Ascending aorta (tissue), 2 donors: Measurements from ENCODE around the gene PEX10. TPM values are rescaled to one million over a fixed set of nuclear protein-coding genes. Genes with fewer than 3 reads are reported as not detected.

ENCODE experiments used
- DNase-seq, 2 donors: peaks; one replicate each; pipeline ENCODE4 v3.0.0-alpha.2; 2019; ENCODE audit warnings: low spot score in 2 of 2
- H3K27ac ChIP-seq, 2 donors: fragments of 200-600 bp; sonication (generic); one replicate each; pipeline ENCODE4 v1.5.1; 2016 to 2017; ENCODE audit warnings: mild to moderate bottlenecking in 1 of 2
- H3K27me3 ChIP-seq: fragments of 200-600 bp; sonication (generic); one replicate; pipeline ENCODE4 v1.5.1; 2017
- H3K36me3 ChIP-seq, 2 donors: fragments of 200-600 bp; sonication (generic); one replicate each; pipeline ENCODE4 v1.5.1; 2016
- H3K4me1 ChIP-seq, 2 donors: fragments of 200-600 bp; sonication (generic); one replicate each; pipeline ENCODE4 v1.5.1; 2016 to 2017; ENCODE audit warnings: mild to moderate bottlenecking in 1 of 2
- H3K4me3 ChIP-seq, 2 donors: fragments of 200-600 bp; sonication (generic); one replicate each; pipeline ENCODE4 v1.5.1; 2016 to 2017; ENCODE audit warnings: mild to moderate bottlenecking in 1 of 2
- H3K9me3 ChIP-seq, 2 donors: fragments of 200-600 bp; sonication (generic); one replicate each; pipeline ENCODE4 v1.5.1; 2016
- intact Hi-C: fragments of 100-400 bp; cut with DNase I; formaldehyde crosslinking; loops from one replicate; pipeline ENCODE4 v1.15.1; 2023
- total RNA-seq: library from RNA; depleted of rRNA; stranded (reverse); fragments of >200 nt; gene quantifications from one replicate; pipeline ENCODE4 v1.1.0, GENCODE V29; 2016
- TF ChIP-seq, protein P1 (sequence below), 3 experiments: fragments of 200-600 bp in 2 of 3; fragments of 450-650 bp in 1 of 3; sonication (generic) in 2 of 3; IDR thresholded peaks; one replicate each; pipeline ENCODE4 v1.5.1; 2016 to 2019; ENCODE audit warnings: antibody characterized with exemption in 3 of 3, mild to moderate bottlenecking in 1 of 3, moderate library complexity in 1 of 3

PEX10 gene
- total RNA-seq, 1 donor from 2014 or later = 26.1 TPM

DNA sequence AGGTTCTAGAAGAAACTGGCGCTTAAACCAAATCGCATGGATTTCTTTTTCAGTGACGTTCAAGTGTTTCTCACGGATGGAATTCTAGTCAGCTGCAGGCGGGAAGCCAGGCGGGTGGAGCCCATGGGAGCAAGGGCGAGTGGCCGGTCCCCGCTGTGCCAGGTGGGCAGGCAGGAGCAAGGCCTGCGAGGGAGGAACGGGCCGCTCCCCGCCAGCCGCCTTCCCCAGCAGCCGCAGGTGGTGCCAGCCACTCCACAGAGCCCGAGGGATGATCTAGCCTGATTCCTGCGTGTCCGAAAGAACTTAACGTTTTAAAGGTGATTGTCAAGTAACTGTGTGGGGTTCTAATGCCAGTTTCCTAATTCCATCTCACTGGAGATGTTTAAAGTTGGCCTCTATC is 9.1 kb downstream of the PEX10 start:
- no peak for DNase-seq
- TF ChIP-seq, protein P1, sequence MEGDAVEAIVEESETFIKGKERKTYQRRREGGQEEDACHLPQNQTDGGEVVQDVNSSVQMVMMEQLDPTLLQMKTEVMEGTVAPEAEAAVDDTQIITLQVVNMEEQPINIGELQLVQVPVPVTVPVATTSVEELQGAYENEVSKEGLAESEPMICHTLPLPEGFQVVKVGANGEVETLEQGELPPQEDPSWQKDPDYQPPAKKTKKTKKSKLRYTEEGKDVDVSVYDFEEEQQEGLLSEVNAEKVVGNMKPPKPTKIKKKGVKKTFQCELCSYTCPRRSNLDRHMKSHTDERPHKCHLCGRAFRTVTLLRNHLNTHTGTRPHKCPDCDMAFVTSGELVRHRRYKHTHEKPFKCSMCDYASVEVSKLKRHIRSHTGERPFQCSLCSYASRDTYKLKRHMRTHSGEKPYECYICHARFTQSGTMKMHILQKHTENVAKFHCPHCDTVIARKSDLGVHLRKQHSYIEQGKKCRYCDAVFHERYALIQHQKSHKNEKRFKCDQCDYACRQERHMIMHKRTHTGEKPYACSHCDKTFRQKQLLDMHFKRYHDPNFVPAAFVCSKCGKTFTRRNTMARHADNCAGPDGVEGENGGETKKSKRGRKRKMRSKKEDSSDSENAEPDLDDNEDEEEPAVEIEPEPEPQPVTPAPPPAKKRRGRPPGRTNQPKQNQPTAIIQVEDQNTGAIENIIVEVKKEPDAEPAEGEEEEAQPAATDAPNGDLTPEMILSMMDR (IDR thresholded peaks at IDR 0.05) = no peak
- no peak overlapping the region for H3K4me3 ChIP-seq
- intact Hi-C loops = no loop called here
- H3K36me3 ChIP-seq = peaks cover 62 to 95% of the 10 kb centered on the region in 2 donors
- no peaks in the 10 kb centered on the region for H3K9me3 ChIP-seq
- no peaks in the 10 kb centered on the region for H3K4me1 ChIP-seq
- H3K27ac ChIP-seq = no peak overlapping the region
- H3K27me3 ChIP-seq = no peaks in the 10 kb centered on the region

GRCh38 chr1:2402420-2402819 is 9.9 kb downstream of the PEX10 start:
- TF ChIP-seq, protein P1 (IDR thresholded peaks at IDR 0.05) = no peak
- DNase-seq = no peak
- Histone ChIP-seq H3K4me3 (no peak overlapping the region), H3K36me3 (peaks cover 70 to 95% of the 10 kb centered on the region in 2 donors), H3K9me3 (no peaks in the 10 kb centered on the region), H3K27ac (no peak overlapping the region), H3K27me3 (no peaks in the 10 kb centered on the region), H3K4me1 (no peaks in the 10 kb centered on the region)
- intact Hi-C loops = no loop called here

DNA sequence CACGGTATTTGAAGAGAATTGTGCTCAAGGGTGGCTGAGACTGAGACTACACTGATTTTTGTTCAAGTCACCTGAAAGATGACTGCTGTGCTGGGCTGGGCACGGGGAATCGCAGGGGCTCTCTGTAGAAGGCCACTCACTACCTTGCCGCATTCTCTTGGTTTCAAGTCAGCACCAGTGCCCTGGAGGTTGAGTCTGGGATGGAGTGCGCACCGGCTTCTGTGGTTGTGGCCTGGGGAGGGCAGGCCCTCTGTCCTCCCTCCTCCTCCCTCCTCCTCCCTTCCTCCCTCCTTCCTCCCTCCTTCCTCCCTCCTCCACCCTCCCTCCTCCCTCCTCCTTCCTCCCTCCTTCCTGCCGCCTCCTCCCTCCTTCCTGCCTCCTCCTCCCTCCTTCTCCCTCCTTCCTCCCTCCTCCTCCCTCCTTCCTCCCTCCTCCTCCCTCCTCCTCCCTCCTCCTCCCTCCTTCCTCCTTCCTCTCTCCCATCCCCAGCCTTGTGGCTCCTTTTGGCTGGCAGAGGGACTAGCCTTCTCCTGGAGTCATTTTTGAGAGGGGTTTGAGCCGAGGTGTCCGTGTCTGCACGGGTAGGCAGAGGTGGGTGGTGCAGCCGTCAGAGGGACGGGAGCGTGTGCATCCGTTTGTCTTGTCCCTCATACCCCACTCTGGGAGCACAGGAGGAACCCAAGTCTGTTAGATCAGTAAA is 11.3 kb downstream of the PEX10 start:
- H3K9me3 ChIP-seq = no peaks in the 10 kb centered on the region
- H3K4me3 ChIP-seq = no peak overlapping the region
- H3K4me1 ChIP-seq = no peaks in the 10 kb centered on the region
- intact Hi-C loops = no loop called here
- DNase-seq = no peak
- H3K27ac ChIP-seq = no peak overlapping the region
- H3K36me3 ChIP-seq = peaks cover 81 to 97% of the 10 kb centered on the region in 2 donors
- no peaks in the 10 kb centered on the region for H3K27me3 ChIP-seq
- TF ChIP-seq, protein P1 (IDR thresholded peaks at IDR 0.05) = no peak

DNA sequence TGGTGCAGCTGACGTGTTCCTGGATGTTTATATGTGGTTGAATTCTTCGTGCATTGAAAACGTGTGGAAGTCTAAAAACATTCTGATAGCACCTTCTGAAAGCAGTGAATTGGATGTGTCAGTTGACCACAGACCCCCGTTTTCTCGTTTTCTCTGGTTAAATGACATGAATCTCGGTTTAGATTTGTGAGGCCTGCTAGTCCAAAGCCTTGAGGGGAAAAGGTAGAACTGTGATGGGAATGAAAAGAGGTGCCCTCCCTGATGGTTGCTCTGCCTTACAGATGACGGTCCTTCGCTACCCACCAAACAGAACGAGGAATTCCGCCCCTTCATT is 11.8 kb downstream of the PEX10 start:
- H3K27ac ChIP-seq = no peak overlapping the region
- no peaks in the 10 kb centered on the region for H3K4me1 ChIP-seq
- H3K36me3 ChIP-seq = peaks cover 86 to 96% of the 10 kb centered on the region in 2 donors
- H3K9me3 ChIP-seq = no peaks in the 10 kb centered on the region
- TF ChIP-seq, protein P1 (IDR thresholded peaks at IDR 0.05) = no peak
- H3K27me3 ChIP-seq = no peaks in the 10 kb centered on the region
- no peak overlapping the region for H3K4me3 ChIP-seq
- no peak for DNase-seq
- intact Hi-C loops = no loop called here

- no peak for DNase-seq
- Histone ChIP-seq H3K27me3 (no peaks in the 10 kb centered on the region), H3K27ac (no peak overlapping the region), H3K4me3 (no peak overlapping the region), H3K9me3 (no peaks in the 10 kb centered on the region), H3K4me1 (no peaks in the 10 kb centered on the region), H3K36me3 (peaks cover 84 to 95% of the 10 kb centered on the region in 2 donors)
- TF ChIP-seq, protein P1 (IDR thresholded peaks at IDR 0.05) = no peak
- intact Hi-C loops = no loop called here
Measured at GRCh38 chr1:2399890-2400575, 12.3 kb downstream of the PEX10 start.
